ENCODE data around the gene HS6ST2. TPM values are rescaled to one million over a fixed set of nuclear protein-coding genes. Genes with fewer than 3 reads are reported as not detected.

The HS6ST2 gene
- total RNA-seq, 1 experiment from 2014 or later: 24.6 TPM

- no peak for DNase-seq (ENCODE audit: low read depth, low spot score)
- no TSS peak for BruUV-seq (replicated peaks)
- H3K9me2 ChIP-seq (ENCODE audit: insufficient read depth): no peaks in the 10 kb centered on the region
- no peak overlapping the region for H3K4me2 ChIP-seq (ENCODE audit: low read length)
- intact Hi-C loops (cut with micrococcal nuclease): no loop called here
- H3K79me2 ChIP-seq (ENCODE audit: insufficient read depth, low read length): 0 out of 2 replicates have a peak, but pooled peaks cover 4% of the 10 kb centered on the region
- H4K20me1 ChIP-seq (ENCODE audit: insufficient read depth): no peaks in the 10 kb centered on the region
- RAD21 ChIA-PET (ENCODE audit: low non-redundant PET in 1 of 2, low total read pairs in 2 of 2, uncharacterized antibody in 2 of 2, unreplicated experiment in 2 of 2): no interaction called here
- ATAC-seq: no peak
- POLR2A ChIA-PET: no interaction called here
- TF ChIP-seq FOSL1 (IDR thresholded peaks at IDR 0.05; ENCODE audit: low read depth) (no peak), CTCF (IDR thresholded peaks at IDR 0.05 in 2 of 3, conservative IDR thresholded peaks at IDR 0.05 in 1 of 3; ENCODE audit: borderline replicate concordance in 1 of 3, insufficient read depth in 1 of 3, low read depth in 2 of 3, low read length in 2 of 3) (no peak), ATF3 (IDR thresholded peaks at IDR 0.05) (no peak), SRF (IDR thresholded peaks at IDR 0.05; ENCODE audit: low read depth) (no peak), SP1 (IDR thresholded peaks at IDR 0.05; ENCODE audit: low read depth) (no peak), YY1 (IDR thresholded peaks at IDR 0.05; ENCODE audit: extremely low read depth, insufficient replicate concordance, low read depth, low read length) (no peak), EZH2phosphoT487 (IDR thresholded peaks at IDR 0.05; ENCODE audit: borderline replicate concordance) (no peak), ZNF274 (IDR thresholded peaks at IDR 0.05; ENCODE audit: low read depth, low read length) (no peak), CEBPB (IDR thresholded peaks at IDR 0.05; ENCODE audit: low read depth) (no peak), POLR2AphosphoS5 (IDR thresholded peaks at IDR 0.05; ENCODE audit: low read depth, low read length) (no peak), POLR2A (IDR thresholded peaks at IDR 0.05; ENCODE audit: borderline replicate concordance, extremely low read depth, insufficient read depth, insufficient read length) (no peak)
- no peak overlapping the region for H2AFZ ChIP-seq (ENCODE audit: low read depth, low read length, poor library complexity, severe bottlenecking)
- peaks cover 8 to 17% of the 10 kb centered on the region in 2 experiments for H3K4me1 ChIP-seq (ENCODE audit: control insufficient read depth in 1 of 2, insufficient read depth in 2 of 2, low read length in 2 of 2)
- H3K9me3 ChIP-seq (ENCODE audit: control insufficient read depth in 1 of 2, insufficient read depth in 1 of 2, low read depth in 1 of 2, low read length in 2 of 2): no peaks in the 10 kb centered on the region
- no peak overlapping the region for H3K4me3 ChIP-seq (replicated peaks in 1 of 2; ENCODE audit: low read depth in 1 of 2, low read length in 2 of 2)
- CTCF ChIA-PET: no interaction called here
- H3K9ac ChIP-seq (ENCODE audit: low read length): no peak overlapping the region
- H3K36me3 ChIP-seq (ENCODE audit: control insufficient read depth in 1 of 2, insufficient read depth in 2 of 2, low read length in 2 of 2): no peaks in the 10 kb centered on the region
- H3K27ac ChIP-seq (ENCODE audit: low read depth, low read length): no peak overlapping the region
- no peaks in the 10 kb centered on the region for H3K27me3 ChIP-seq (ENCODE audit: insufficient read depth, low read length)
Measured at GRCh38 chrX:132833373-132833772, 125.1 kb downstream of the HS6ST2 start.

Measured in HCT116 (cell line).